GM19043 (cell line): ENCODE data around the gene SSBP4.

ENCODE experiments used
- ATAC-seq: cut with Tn5 transposase; IDR thresholded peaks from one replicate; pipeline ENCODE4 v1.9.1; 2021; ENCODE audit warnings: low read depth; ENCODE audit not compliant: unreplicated experiment

The SSBP4 gene

GRCh38 chr19:18481505-18482222 is 62.5 kb downstream of the SSBP4 start:
- no peak for ATAC-seq

DNA sequence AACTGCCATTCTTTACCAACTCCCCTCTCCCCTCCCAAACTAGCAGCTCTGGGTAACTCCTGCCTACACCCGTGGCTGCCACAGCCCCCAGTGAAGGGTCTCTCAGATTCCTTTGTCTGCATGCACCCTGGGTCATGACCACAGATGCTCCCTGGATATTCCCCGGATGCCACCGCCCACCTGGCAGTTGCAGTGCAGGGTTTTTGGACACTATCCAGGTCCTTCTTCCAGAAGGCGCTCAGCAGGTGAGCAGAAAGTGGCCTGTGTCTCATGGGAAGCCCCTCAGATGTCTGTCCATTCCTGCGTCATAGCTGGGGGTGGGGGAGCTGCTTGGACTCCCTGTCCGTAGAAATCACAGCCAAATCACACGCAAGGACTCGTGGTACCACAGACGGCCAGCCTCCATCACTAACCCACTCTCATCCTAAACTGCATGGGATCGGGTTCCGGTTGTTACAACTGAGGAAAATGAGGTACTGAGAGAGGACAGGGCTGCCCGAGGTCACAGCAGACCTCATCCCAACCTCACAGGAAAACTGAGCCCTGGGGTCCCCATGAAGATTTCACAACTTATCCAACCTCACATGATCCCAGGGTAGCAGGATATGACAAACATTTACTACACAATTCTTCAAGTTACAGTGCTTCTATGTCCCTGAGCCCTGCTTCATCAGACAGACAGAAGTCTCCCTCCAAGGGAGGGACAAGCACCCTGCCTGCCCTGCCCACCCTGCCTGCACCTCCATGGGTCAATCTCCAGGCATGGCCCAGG is 64.1 kb downstream of the SSBP4 start:
- ATAC-seq, result no peak
